Activated gamma-delta T cell treated with anti-CD3 and anti-CD28 coated beads, Interleukin-2, amount 50 U/mL, for 16 hours (primary cell): ENCODE measurements around the gene TEX52.

Experiments
- DNase-seq: peaks from one replicate; pipeline ENCODE4 v3.0.0-alpha.2; 2020; ENCODE audit warnings: low read depth

TEX52 gene

DNA sequence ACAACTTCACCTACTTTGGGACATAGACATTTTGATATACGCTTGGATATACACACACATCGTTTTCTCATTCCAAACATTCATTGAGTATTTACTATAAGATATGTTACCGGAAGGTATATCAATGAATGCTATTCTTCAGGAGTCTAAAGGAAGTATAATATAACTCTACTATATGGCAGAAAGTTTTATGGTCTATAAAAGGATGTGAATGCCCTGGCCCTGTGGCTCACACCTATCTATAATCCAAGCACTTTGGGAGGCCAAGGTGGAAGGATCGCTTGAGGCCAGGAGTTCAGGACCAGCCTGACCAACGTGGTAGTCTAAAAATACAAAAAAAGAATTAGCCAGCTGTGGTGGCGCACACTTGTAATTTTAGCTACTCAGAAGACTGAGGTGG lies 27.6 kb downstream of the TEX52 start:
- DNase-seq: no peak

DNA sequence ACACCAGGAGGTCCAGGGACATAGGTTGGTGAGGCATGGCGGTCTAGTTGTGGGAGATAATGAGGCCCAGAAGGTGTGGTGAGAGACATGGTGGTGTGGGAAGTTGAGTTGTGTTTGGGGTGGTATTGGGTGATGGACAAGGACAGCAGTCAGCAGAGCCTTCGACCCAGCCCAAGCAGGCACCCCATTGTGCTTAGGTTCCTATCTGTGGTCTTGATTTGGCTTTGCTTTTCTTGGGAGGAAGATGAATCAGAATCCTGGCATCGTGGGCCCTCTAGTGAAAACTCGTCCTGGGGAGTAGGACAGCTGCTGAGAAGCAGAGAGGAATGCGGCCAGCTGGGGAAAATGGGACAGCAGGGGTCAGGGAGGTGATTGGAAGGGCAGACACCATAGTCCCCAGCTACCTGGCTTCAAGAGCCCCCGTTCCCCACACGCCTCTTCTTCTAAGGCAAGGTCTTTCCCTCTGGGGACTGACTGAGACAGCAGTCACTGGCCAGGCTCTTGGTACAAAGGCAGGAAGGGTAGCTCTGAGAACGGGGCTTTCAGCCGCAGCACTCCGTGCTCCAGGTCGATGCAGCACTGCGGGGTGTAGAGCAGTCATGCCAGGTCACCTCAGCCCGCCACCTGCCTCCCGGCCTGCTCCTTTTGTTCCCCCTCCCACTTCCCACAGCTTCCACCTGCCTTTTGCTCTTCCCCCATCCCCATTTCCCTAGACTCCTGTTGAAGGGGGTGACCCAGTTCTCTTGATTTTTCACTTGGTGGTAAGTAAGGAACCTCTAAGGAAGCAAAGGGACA lies 29.9 kb downstream of the TEX52 start:
- no peak for DNase-seq

DNA sequence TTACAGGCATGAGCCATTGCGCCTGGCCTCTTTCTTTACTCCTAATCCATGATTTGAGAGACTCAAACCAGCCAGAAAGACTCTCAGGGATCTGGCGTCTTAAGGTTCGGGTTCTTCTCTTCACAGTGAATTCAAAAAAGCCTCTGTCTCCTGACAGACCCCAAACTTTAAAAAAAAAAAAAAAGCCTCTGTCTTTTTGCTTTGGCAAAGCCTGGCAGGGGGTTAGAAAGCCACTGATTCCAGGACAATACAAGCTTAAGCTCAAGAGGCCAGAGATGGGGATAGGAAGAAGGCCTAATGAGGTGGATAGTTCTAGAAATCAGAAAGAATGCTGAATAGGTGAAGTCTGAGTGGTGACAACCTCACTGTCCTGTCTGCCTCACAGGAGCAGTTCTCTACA lies 30.8 kb downstream of the TEX52 start:
- DNase-seq: no peak

DNA sequence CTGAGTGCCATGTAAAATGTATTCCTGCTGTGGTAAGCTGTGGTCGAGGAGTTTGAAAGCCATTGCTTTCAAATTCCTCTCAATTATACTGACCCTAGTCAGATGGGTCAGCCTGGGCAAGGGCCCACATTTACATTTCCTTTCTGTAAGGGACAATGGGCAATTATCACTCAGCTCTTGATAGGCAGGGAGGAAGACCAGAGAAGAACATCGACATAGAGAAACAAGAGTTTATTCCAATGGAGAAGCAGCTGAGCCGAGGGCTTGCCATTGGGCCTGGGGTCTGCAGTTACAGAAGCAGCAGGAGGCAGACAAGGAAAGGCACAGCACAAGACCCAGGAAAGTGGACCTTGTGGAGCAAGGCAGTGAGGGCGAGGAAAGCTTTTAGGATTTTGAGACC lies 31.7 kb downstream of the TEX52 start:
- DNase-seq: no peak

DNA sequence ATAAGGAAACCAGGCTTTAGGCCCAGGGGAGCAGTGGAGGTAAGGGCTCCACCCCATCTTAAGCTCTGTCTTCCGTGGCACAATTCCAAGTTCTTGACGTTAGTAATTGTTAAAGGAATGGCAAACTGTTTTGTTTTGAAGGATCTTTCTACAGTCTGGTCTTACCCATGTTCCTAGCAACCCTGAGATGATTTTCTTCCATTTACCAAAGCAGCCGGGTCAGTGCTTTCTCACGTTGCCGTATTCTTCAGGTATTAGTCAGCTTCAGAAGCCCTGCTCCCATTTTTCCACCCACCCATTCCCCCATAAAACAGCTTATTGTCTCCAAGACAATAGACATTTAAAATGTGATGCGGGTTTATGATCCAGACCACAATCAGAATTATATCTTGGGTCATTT lies 32.3 kb downstream of the TEX52 start:
- no peak for DNase-seq

DNA sequence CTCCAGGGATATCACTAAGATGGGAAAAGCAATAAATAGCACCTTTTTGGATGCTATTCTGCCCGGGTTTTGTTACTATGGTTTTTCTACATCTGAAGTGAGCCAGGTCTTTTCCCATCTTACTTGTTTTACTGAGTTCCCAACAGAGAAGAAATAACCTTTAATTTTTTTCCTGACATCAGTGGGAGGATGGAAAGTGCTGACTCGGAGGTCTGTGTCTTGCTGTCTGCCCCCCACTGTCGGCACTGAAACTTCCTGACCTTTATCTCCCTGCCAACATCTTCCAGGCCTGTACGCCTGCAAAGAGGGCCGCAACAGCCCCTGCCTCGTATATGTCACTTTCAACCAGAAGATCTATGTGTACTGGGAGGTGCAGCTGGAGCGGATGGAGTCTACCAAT lies 33.4 kb downstream of the TEX52 start:
- DNase-seq: no peak

DNA sequence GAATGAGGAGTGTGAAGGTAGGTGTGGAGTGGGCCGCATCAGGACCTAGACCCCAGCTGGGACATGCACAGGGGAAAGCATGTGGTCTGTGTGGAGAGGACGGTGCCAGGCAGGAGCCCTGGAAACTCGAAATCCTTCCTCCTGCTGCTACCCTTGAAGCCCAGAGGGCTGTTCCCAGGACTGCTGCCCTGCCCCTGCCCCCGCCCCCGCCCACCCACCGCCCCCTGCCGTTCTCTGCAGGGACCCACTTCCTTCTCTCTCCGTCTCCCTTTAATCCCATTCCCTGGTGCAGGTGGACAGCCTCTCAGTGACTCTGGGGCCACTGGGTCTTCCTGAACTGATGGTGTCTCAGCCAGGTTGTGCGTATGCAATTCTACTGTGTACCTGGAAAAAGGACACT lies 36.4 kb downstream of the TEX52 start:
- DNase-seq: no peak

DNA sequence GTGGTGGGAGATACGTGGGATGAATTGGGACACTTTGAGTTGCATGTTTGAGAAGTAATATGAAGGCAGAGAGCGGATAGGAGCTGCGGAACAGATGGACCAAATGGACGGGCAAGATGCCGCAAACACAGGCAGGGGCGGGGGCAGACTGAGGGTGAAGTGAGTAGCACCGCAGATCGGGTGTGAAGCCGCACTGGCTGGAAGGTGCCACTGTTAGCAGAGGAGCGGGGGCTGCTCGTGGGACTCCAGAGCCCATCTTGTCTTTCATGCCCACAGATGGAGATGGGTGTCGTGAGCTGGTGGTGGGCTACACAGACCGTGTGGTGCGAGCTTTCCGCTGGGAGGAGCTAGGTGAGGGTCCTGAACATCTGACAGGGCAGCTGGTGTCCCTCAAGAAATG lies 37.0 kb downstream of the TEX52 start:
- no peak for DNase-seq

DNA sequence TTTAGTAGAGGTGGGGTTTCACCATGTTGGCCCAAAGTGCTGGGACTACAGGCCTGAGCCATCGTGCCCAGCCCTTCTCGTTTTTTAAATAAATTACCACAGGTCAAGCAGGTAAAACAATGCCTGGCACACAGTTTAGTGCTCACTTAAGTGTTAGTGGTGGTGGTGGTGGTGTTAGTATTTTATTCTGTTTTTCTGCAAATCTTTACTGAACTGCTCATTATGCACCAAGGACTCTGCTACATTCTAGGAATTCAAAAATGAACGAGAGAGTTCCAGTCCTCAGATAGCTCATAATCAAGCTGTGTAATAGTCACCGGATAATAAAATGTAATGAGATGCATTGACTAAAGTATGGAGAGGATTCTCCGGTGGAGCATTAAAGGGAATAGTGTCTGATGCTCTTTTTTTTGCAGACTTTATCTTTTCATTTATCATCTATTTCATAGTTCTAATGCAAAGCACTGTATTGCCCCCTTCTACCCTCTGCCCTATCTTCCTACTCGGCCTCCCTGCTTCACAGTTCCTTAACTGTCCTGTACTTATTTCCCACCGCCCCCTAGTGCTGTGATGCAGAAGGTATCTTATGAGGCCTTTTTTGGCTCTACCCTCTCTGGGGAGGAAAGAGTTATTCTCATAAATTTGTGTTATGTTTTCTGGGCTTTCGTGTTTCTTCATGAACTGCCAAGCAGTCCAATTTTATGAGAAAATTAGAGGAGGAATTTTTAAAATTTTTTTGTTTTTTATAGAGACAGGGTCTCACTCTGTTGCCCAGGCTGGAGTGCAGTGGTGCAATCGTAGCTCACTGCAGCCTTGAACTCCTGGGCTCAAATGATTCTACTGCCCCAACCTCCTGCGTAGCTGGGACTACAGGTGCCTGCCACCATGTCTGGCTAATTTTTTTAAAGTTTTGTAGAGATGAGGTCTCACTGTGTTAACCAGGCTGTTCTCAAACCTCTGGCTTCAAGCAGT lies 43.3 kb downstream of the TEX52 start:
- no peak for DNase-seq

DNA sequence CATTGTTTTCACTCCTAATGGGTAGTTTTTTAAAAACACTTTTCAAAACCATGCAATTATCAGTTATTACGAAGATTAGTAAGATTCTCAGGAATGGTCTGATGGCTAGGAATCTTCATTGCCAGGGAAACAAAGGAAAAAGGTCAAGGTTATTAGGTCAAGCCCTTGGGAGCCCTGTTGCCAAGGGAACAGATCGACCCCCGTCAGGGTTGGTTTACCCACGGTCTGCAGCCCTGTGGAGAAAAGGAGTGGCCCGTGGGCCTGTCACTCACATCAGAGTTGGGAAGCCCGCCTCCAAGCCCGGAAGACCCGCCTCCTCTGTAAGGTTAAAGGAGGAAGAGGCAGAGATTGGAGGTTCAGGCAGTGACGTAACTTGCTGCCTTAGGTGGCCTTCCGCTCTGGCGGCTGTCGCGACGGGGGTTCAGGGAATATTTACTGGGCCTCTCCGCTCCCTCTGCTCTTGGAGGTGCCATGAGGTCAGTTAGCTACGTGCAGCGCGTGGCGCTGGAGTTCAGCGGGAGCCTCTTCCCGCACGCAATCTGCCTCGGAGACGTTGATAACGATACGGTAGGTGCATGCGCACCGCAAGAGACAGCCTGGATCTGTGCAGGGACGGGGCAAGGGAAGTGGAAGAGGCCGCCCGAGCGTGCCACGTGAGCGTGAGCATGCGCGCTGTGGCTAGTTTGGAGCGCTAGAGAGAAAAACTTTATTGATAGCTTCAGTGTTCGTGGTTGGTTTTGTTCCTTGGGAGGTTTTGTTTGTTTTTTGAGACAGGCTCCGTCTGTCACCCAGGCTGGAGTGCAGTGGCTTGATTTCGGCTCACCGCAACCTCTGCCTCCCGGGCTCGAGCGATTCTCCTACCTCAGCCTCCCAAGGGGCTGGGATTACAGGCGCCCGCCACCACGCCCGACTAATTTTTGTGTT lies 44.3 kb downstream of the TEX52 start, which contains the start of gene ITFG2:
ITFG2 (plus strand) TSS at position 379 of the 924 bp plus-strand sequence; CDS start at position 472, 93 bp downstream.
- peak; percentile 96 for DNase-seq

DNA sequence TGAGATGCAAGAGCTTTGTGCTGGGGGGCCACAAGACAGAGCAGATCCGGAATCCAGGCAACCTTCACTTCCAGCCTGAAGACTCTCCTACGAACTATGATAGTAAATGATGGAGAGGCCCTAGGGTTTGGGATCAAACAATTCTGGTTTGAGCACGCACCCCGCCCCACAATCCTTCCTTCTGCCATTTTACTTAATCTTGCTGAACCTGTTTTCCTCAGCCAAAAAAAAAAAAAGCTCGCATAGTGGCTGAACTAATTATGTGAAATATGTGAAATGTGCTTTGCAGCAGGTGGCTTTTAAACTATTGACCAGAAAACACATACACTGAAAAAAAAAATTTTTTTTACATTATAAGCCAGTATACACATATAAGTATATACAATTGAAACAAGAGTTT lies 45.0 kb downstream of the TEX52 start:
- DNase-seq: no peak

DNA sequence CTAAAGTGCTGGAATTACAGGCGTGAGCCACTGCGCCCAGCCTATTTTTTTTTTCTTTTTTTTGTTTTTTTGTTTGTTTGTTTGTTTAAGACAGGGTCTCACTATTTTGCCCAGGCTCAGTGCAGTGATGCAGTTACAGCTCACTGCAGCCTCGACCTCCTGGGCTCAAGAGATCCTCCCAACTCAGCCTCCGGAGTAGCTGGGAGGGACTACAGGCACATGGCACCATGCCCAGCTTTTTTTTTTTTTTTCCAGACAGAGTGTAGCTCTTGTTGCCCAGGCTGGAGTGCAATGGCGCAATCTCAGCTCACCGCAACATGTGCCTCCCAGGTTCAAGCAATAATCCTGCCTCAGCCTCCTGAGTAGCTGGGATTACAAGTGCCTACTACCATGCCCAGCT lies 50.1 kb downstream of the TEX52 start:
- no peak for DNase-seq

DNA sequence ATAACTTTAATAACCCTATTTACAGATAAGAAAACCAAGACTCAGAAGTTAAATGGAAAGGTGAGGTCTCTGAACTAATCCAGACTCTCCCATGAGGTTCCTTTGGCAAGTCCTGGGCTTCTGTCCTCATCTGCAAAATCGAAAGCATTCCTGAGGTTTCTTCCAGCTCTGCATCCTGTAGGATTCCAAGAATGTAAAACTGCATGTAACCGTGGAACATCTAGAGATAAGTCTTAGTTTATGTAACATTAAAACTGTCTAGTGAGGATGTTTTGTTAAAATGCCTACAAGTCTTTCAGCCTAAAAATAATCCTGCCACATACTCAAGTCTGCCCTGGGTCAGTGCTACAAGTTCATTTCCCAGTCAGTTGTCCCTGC lies 51.7 kb downstream of the TEX52 start:
- DNase-seq: no peak

DNA sequence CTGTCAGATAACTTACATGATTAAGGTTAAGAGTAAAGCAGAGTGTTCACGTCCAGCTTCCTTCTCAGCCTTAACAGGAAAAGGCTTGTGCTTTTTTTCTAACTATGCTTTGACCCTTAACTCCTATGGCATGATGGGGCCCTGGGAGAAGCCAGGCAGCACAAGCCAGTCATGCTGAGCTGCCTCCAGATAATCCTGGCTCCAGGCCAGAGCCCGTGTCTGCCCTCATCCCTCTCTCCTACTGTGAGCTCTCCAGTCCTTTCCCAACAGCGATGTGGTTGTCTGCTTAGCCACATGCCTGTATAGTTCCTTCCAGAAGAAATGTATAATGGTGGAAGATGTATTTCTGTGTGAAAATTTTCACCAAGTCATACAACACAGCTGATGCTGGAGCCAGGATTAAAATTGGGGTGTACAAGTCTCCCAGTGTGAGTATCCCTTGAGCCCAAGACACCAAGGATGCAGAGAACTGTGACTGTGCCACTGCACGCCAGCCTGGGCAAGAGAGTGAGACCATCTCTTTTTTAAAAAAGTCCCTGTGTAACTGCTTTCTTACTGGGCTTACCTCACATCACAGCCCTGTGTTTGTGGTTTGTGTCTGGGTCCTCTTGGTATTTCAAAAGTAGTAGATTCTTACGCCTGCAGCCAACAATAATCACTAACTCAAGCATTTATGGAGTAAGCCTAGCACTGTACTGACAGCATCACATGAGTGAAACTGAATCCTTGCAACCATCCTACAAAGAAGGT lies 52.3 kb downstream of the TEX52 start:
- DNase-seq: no peak

DNA sequence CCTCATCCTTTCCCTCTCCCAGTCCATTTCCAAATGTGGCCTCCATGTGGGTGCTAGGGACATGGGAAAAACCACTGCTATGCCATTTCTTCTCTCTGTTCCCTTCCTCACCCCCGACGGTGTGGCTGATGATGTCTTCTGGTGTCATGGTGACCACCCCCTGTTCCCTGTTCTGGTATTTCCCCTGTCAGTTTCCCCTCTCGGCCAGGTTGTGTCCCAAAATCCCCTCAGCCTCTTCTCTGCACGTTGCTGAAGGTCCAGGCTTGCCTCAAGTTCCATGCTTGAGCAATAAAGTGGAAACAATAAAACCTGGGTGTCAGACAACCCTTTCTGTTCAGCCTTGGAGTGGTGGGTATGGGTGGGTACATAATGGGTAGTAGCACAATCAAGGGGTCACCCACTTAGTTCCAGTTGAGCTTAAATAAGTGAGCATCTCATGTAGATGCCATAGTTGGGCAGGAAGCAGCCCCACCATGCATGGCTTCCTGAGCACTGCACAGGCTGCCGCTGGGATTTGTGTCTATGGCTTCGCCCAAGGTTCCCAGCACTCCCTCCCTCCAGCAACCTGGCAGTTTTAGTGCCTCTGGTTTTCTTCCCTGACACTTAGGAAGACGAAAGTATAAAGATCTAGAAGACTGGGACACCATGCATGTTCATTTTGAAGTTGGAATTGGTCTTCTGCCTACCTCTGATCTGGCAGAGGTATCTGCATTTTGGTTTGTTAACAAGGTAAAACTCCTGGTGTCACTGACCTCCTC lies 53.0 kb downstream of the TEX52 start:
- no peak for DNase-seq

DNA sequence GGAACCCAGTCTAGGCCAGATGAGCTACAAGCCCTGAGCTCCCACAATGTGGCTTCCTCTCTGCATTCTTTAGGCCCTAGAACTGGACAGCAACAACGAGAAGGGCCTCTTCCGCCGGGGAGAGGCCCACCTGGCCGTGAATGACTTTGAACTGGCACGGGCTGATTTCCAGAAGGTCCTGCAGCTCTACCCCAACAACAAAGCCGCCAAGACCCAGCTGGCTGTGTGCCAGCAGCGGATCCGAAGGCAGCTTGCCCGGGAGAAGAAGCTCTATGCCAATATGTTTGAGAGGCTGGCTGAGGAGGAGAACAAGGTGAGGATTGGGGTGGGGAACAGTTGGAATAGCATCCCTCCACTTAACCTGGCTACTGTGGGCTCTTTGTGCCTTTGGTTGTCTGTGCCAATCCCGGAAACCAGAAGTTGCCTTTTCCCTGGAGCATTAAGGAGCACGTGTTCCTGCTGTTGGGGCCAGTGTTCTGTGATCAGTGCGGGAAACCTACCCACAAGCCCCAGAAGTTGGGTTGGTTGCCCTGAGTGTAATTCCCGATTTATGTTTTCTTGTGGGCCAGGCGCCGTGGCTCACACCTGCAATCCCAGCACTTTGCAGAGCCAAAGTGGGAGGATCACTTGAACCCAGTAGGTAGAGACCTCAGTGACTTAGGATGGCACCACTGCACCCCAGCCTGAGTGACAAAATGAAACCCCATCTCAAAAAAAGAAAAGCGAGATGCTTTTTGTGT lies 55.6 kb downstream of the TEX52 start:
- no peak for DNase-seq

DNA sequence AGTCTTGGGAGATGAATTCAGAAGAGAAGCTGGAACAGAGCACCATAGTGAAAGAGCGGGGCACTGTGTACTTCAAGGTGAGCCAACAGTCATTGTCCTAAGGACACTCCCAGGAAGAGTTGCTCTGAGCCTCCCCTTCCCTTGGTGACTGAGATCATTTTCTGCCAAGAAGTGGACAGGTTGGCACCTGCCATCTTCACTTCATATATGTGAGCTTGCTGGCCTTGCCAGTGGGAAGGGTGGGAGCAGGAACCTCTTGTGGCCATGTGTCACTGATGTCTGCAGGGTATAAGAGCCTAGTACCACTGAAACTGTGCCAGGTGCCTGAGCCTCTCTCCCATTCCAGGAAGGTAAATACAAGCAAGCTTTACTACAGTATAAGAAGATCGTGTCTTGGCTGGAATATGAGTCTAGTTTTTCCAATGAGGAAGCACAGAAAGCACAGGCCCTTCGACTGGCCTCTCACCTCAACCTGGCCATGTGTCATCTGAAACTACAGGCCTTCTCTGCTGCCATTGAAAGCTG lies 56.7 kb downstream of the TEX52 start:
- no peak for DNase-seq
